Activated naive CD4-positive, alpha-beta T cell treated with Interleukin-2 at 50 U/mL for 16 hours (primary cell): Measurements from ENCODE around the gene INTS11.

Experiments
- DNase-seq: peaks from one replicate; pipeline ENCODE4 v3.0.0-alpha.2; 2020

Gene INTS11

GRCh38 chr1:1298861-1299685 lies 25.4 kb downstream of the INTS11 start:
- no peak for DNase-seq

DNA sequence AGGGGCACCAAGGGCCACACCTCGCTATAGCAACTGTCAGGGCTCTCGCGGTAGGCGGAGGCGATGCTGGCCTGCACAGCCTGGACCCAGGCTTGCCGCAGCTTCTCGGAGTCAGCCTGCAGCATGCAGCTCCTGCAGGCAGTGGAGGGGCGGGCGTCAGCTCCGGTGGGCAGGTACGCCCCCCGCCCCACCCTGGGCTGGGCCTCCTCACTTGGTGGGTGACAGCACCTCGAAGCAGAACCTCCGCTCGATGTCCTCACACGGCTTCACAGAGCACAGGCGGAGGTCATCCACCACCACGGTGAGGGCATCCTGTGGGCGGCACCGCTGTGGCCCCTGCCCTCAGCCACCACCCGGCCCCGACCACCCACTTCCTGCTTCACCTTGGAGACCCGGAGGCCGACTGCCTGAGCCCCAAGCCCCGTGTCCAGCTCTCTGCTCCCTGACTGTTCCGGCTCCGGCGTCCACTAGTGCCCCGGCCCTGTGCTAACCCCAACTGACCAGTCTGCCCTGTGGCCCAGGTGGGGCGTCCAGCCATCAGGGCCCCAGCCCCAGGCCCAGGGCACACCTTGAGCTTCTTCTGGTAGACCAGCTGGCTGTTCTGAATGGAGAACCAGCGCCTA lies 26.5 kb downstream of the INTS11 start:
- DNase-seq = no peak

DNA sequence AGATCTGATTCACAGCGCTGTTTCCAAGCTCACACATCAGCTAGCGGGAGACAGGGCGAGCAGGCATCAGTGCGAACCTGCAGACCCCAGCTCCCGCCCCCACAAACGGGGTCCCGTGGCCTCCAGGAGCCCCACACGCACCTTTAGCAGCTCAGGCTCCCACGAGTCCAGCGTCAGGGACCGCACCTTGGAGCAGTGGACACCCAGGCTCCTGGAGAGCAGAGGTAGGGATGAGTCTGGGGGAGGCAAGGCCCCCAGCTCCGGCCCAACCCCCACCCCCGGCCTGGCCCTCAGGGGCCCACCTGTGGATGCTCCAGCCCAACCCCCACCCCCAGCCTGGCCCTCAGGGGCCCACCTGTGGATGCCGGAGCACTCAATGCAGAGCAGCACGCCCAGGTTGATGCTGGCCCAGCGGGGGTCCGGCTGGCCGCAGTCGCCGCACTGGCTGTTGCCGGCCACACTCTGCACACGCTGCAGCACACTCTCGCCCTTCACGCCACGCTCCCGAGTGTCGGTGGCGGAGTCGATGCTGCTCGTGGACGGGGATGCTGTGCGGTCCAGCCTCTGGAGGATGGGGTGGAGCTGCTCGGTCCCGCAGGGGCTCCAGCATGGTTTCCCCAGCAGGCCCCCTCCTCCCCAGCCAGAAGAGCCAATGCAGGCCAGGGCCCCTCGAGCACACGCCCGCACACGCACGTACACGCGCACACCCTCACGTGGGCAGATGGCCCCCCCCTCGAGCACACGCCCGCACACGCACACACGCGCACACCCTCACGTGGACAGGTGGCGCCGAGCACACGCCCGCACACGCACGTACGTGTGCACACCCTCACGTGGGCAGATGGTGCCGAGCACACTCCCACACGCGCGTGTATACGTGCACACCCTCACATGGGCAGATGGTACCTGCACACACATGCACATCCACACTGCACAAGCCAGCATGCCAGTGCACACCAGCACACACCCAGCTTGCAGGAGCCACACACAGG lies 28.1 kb downstream of the INTS11 start:
- DNase-seq = no peak

- DNase-seq = no peak
Measured at GRCh38 chr1:1295154-1295923, 29.1 kb downstream of the INTS11 start.

DNA sequence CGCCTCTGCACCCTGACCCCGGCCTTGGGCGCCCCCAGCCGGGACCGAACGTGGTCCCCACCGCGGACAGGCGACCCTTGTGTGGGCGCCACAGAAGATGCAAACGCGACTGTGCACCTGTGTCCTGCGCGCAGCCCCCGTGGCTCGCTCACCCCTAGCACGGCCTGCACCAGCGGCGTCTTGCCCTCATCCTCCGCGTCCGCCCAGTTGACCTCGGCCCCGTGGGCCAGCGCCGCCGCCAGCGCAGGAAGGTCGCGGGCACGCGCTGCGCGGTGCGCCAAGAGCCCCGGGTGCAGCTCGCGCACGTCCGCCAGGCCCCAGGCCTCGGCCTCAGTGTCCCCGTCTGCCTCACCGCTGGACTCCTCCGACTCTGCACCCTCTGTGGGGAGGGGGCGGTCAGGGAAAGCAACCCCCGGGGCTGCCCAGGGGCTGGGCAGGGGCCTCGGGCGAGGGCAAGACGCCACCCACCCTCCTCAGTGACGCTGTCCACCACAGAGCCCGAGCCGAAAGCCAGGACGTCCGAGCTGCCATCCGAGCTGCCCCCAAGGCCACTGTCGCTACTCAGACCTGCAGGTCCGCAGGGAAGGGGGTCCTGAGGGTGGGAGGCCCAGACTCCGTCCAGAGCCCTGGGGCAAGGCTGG lies 30.1 kb downstream of the INTS11 start:
- DNase-seq = no peak

DNA sequence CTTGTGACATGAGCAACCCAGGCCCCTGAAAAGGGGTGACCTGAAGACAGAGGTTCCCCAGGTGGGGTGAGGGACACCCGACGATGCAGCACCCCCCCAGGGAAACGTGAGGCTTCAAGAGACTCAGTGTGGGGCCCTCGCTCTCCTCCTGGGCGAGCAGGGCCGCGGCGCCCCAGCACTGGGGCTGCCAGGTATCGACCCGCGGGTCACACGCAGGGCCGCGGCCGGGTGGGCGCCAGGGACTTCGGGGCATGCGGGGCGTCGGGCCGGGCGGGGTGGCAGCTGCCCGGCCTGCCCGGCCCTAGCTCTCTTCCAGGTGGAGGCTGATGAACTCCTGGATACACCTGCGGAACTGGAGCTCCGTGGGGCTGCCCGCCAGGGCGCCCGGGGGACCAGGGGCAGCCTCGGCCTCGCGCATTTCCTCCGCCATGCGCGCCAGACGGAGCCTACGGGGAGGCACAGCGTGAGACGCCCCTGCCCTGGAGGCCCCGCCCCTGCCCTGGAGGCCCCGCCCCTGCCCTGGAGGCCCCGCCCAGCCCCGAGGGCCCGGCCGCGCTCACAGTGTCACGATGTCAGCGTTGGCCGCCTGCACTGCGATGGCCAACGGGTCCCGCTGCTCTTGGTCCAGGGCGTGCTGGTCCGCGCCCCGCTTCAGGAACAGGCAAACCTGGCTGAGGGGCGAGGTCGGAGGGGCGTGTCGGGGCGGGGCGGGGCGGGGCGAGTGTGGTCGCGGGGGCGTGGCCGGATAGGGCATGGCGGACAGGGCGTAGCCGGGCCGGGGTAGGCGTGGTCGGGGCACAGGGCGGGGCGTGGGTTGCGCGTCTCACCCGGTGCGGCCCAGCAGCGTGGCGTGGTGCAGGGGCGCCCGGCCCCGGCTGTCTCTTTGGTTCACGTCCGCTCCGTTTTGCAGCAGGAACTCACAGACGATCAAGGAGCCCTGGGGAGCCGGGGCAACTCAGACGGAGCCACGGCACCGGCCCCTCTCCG lies 30.9 kb downstream of the INTS11 start:
- no peak for DNase-seq

GRCh38 chr1:1292851-1293250 lies 31.6 kb downstream of the INTS11 start:
- DNase-seq = no peak

GRCh38 chr1:1292442-1292779 lies 32.0 kb downstream of the INTS11 start:
- DNase-seq = no peak

- peak; percentile 73 for DNase-seq
Measured at GRCh38 chr1:1291548-1292441, 32.7 kb downstream of the INTS11 start.

GRCh38 chr1:1291023-1291528 lies 33.4 kb downstream of the INTS11 start:
- no peak for DNase-seq

GRCh38 chr1:1290238-1290731 lies 34.2 kb downstream of the INTS11 start:
- peak; percentile 70 for DNase-seq

DNA sequence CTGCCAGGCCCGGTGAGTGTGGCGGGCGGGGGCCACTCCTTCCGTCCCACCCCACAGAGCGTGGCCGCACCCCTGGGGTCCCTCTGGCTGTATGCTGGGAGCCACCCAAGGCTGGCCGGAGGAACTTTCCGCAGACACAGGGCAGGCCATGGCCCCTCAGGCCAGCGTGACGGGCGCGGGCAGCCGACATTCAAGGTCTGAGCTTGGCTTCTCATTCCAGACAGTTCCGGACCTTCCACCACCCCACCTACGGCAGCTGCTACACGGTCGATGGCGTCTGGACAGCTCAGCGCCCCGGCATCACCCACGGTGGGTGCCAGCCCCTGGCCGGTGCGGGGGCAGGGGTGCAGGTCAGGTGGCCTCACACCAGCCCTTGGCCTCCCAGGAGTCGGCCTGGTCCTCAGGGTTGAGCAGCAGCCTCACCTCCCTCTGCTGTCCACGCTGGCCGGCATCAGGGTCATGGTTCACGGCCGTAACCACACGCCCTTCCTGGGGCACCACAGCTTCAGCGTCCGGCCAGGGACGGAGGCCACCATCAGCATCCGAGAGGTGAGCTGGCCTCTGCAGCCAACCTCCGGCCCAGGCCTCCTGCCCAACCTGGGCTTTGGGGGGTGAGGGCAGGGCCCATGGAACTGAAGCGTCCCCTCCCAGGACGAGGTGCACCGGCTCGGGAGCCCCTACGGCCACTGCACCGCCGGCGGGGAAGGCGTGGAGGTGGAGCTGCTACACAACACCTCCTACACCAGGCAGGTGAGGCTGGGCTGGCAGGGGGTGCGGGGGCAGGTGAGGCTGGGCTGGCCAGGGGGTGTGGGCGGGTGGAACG lies 37.0 kb downstream of the INTS11 start:
- DNase-seq = no peak

DNA sequence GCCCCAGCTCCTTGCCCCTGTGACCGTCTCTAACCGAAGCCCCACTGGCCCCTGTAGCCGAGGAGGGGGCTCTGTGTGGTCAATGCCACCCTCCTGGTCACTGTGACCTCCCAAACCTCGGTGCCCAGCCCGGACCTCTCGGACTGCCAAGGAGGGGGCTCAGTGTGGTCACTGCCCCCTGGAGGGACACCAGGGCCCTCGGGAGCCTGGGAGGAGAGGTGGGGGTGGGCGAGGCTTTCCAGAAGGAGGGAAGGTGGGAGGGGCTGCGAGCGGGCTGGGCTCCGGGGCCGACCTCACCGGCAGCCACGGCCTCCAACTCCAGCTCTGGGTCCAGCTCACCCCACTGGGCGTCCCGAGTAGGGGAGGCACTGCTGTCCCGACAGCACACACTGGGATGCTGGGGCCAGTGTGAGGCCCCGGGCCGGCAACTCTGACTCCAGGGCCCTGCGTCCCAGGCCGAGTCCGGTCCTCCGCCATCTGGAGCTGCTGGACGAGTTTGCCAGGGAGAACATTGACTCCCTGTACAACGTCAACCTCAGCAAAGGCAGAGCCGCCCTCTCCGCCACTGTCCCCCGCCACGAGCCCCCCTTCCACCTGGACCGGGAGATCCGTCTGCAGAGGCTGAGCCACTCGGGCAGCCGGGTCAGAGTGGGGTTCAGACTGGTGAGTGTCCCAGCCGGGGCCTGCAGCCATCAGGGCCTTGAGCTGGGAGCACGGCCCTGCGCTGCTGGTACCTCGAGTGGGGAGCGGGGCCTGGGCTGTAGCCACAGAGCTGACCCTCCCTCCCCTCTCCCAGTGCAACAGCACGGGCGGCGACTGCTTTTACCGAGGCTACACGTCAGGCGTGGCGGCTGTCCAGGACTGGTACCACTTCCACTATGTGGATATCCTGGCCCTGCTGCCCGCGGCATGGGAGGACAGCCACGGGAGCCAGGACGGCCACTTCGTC lies 37.9 kb downstream of the INTS11 start:
- DNase-seq = no peak

DNA sequence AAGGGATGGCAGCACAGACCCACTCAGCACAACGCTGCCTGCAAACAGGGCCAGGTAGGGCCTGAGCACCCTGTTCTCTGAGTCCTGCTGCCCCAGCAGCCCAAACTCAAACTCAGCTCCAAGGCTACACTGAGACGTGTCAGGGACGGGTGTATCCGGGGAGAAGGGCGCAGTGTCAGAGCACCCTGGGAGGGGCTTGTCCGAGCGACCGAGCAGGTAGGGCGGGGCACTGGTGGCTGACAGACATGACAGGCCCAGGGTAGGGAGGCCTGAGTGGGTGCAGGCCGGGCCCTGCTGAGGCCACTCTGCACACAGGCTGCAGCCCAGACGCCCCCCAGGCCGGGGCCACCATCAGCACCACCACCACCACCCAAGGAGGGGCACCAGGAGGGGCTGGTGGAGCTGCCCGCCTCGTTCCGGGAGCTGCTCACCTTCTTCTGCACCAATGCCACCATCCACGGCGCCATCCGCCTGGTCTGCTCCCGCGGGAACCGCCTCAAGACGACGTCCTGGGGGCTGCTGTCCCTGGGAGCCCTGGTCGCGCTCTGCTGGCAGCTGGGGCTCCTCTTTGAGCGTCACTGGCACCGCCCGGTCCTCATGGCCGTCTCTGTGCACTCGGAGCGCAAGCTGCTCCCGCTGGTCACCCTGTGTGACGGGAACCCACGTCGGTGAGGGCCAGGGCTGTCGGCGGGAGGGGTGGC lies 38.7 kb downstream of the INTS11 start:
- DNase-seq = no peak

DNA sequence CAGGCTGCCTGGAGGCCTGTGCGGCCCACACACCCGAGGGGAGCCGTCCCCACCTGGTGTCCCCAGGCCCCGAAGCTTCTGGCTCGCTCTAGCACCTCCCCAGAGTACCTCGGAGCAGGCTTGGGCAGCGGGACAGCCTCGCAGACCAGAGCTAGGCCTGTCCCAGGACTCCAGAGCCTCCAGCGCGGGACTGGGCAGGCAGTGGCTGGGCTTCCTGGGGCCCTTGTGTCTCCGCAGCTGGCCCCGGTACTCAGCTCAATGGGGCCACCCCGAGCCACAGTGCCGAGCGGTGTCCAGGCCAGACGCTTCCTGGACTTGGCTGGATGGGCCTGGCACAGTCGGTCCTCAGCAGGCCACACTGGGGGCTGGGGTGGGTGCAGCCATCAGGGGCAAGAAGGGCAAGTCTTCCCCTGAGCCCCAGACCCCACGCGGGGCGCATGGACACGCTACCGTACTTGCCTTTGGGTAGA lies 39.3 kb downstream of the INTS11 start:
- no peak for DNase-seq
